Esophagus squamous epithelium (tissue), 5 donors: ENCODE data around the gene APOBEC2. TPM values are rescaled to one million over a fixed set of nuclear protein-coding genes. Genes with fewer than 3 reads are reported as not detected.

Experiments
- DNase-seq: peaks from one replicate; lab custom pipeline; 2025; lab: John Stamatoyannopoulos, UW
- H3K27ac ChIP-seq, 4 donors: fragments of 200-600 bp; sonication (generic); one replicate each; pipeline ENCODE4 v1.5.1; 2016 to 2019; ENCODE audit warnings: mild to moderate bottlenecking in 1 of 4
- H3K27me3 ChIP-seq, 4 donors: fragments of 200-600 bp; sonication (generic); 1 replicate in 3 of 4; 2 replicates in 1 of 4; pipeline versions ENCODE4 v1.5.1 to v1.6.0; 2017 to 2021; ENCODE audit warnings: antibody characterized with exemption in 1 of 4
- H3K36me3 ChIP-seq, 3 donors: fragments of 200-600 bp; sonication (generic); one replicate each; pipeline ENCODE4 v1.5.1; 2016 to 2019
- H3K4me1 ChIP-seq, 3 donors: fragments of 200-600 bp; sonication (generic); one replicate each; pipeline ENCODE4 v1.5.1; 2017 to 2019
- H3K4me3 ChIP-seq, 4 donors: fragments of 200-600 bp; sonication (generic); 1 replicate in 3 of 4; 2 replicates in 1 of 4; pipeline ENCODE4 v1.5.1; 2016 to 2019; ENCODE audit warnings: mild to moderate bottlenecking in 2 of 4, moderate library complexity in 1 of 4
- H3K9me3 ChIP-seq, 3 donors: fragments of 200-600 bp; sonication (generic); one replicate each; pipeline ENCODE4 v1.5.1; 2016 to 2019
- CTCF ChIP-seq, 6 experiments: fragments of 450-650 bp in 4 of 6; fragments of 200-600 bp in 2 of 6; sonication (generic) in 2 of 6; IDR thresholded peaks; one replicate each; pipeline ENCODE4 v1.5.1; 2016 to 2019; ENCODE audit warnings: antibody characterized with exemption in 6 of 6, mild to moderate bottlenecking in 4 of 6, moderate library complexity in 4 of 6
- POLR2A ChIP-seq, 4 donors: fragments of 450-650 bp; IDR thresholded peaks; one replicate each; pipeline ENCODE4 v1.6.1; 2017; ENCODE audit warnings: antibody characterized with exemption in 4 of 4, mild to moderate bottlenecking in 4 of 4, moderate library complexity in 3 of 4
- WGBS, 2 donors: methylation state at CpG; one replicate each; pipeline ENCODE4 v1.1.5; 2018; 5-methylcytosine and 5-hydroxymethylcytosine counted together
- intact Hi-C: fragments of 100-400 bp; cut with DNase I; formaldehyde crosslinking; loops from one replicate; pipeline ENCODE4 v1.15.0; 2022
- total RNA-seq, 4 donors: library from RNA; depleted of rRNA; stranded (reverse); fragments of >200 nt; gene quantifications; one replicate each; pipeline ENCODE4 v1.1.0, GENCODE V29; 2016
- donor health status: DM: yes; HTN: yes; CAD: no.

The APOBEC2 gene
- total RNA-seq, 4 donors from 2014 or later: 2.2 TPM; not detected in 3

DNA sequence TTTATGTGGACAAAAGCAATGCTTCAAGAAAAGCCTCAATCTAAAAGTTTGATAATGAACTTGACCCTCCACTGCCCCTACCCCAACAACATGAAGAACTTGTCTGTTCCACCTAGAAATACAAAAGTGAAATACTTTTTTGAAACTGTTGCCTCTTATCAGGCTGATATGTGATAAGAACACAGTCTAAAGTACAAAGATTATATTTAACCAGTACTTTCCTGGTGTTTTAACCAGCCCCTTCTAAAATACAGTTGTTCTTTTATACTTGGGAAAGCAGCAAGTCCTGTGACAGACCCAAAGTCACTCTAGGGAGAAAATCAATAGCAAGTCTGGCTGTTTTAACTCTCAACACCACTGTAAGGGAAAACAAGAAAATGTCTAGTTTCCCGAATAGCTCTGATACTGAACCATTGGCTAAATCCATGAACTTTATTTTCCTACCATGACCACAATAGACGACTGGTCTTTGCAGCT is 12.6 kb downstream of the APOBEC2 start:
- WGBS, 2 donors: 90 to 92% methylated on average over 2 of the region's 2 CpGs
- intact Hi-C loops: no loop called here
- Histone ChIP-seq H3K9me3 (no peaks in the 10 kb centered on the region), H3K4me1 (peaks cover 2 to 14% (median 4%) of the 10 kb centered on the region in 3 donors), H3K27me3 (no peaks in the 10 kb centered on the region), H3K36me3 (peaks cover 0 to 78% (median 3%) of the 10 kb centered on the region in 3 donors), H3K4me3 (no peak overlapping the region), H3K27ac (no peak overlapping the region)
- no peak for TF ChIP-seq POLR2A (IDR thresholded peaks at IDR 0.05)
- no peak for TF ChIP-seq CTCF (IDR thresholded peaks at IDR 0.05)
- no peak for DNase-seq

DNA sequence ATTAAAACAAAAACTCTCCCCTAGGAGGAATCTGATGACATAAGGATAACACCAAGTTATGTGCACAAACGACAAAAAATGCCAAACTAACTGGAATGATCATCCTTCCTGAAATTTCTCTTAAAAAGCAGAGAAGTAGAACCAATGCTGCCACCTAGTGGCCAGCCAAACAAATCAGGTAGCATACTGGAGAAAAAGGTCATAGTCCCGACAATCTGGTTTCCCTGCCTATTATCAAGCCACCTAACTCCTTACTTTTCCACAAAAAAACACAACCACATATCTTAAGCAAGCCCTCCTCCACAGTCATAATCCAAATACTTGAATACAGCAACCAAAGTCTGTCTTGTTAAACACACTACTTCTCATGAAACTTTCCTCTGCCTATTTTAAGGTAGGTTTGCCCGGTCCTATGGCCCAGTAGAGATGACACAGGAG is 13.9 kb downstream of the APOBEC2 start:
- DNase-seq: no peak
- H3K4me1 ChIP-seq: peaks cover 4 to 11% (median 8%) of the 10 kb centered on the region in 3 donors
- no peak overlapping the region for H3K4me3 ChIP-seq
- TF ChIP-seq POLR2A (IDR thresholded peaks at IDR 0.05) (no peak), CTCF (IDR thresholded peaks at IDR 0.05) (peak; percentile 75 to 85 (median 78))
- WGBS, 2 donors: 25 to 29% methylated on average over 3 of the region's 3 CpGs
- intact Hi-C loops: no loop called here
- H3K36me3 ChIP-seq: peaks cover 0 to 71% (median 0%) of the 10 kb centered on the region in 3 donors
- no peak overlapping the region for H3K27ac ChIP-seq
- no peaks in the 10 kb centered on the region for H3K9me3 ChIP-seq
- H3K27me3 ChIP-seq: no peaks in the 10 kb centered on the region

DNA sequence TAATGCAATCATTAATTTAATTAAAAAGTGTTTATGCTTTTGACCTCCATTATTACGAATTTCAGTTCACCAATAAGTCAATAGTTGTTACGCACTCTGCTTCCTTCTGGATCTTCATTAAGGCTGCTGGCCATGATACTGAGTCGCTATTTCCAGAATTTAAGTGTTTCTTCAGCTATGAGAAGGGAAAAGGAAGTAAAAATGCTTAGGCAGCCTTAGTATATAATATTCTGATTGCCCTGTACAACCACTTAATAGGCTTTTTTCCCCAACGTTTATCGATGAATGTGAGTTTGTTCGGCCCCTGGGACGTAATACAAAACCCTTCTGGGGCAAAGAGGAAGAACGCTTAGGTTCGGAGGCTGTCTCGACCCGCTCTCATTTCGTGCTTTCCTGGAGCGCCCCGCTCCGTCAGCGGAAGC is 18.5 kb downstream of the APOBEC2 start:
- Histone ChIP-seq H3K27me3 (no peaks in the 10 kb centered on the region), H3K36me3 (peaks cover 0 to 33% (median 0%) of the 10 kb centered on the region in 3 donors), H3K9me3 (no peaks in the 10 kb centered on the region), H3K27ac (peak overlapping the region; percentile 99), H3K4me3 (peak overlapping the region; percentile 89 to 91 (median 89)), H3K4me1 (peaks cover 9 to 38% (median 15%) of the 10 kb centered on the region in 3 donors)
- 0 to 3% methylated on average over 7 to 11 of the region's 16 CpGs for WGBS, 2 donors
- TF ChIP-seq CTCF (IDR thresholded peaks at IDR 0.05): no peak
- no peak for DNase-seq
- intact Hi-C loops: no loop called here

GRCh38 chr6:41071923-41072835 is 19.2 kb downstream of the APOBEC2 start, which contains the start of gene OARD1:
Gene OARD1, minus strand, starts transcription at chr6:41072356. Its CDS starts 722 bp downstream, at chr6:41071634.
- peak within 1 kb of the TSS; percentile 99 for H3K27ac ChIP-seq
- WGBS, 2 donors: 0% methylated on average over 1 of the region's 63 CpGs; no CpG with 5 or more reads in 1 of the 2 donors
- H3K9me3 ChIP-seq: no peaks in the 10 kb centered on the region
- intact Hi-C loops: no loop called here
- H3K4me3 ChIP-seq: peak within 1 kb of the TSS; percentile 89 to 91 (median 89)
- peak; percentile 99 for DNase-seq
- no peaks in the 10 kb centered on the region for H3K27me3 ChIP-seq
- H3K4me1 ChIP-seq: peaks cover 9 to 45% (median 15%) of the 10 kb centered on the region in 3 donors
- TF ChIP-seq POLR2A (IDR thresholded peaks at IDR 0.05): peak in 2 of 4 donors; percentile 73 to 79
- TF ChIP-seq CTCF (IDR thresholded peaks at IDR 0.05): peak in 4 of 6 experiments; percentile 24 to 38 (median 34)
- H3K36me3 ChIP-seq: peaks cover 0 to 33% (median 0%) of the 10 kb centered on the region in 3 donors

DNA sequence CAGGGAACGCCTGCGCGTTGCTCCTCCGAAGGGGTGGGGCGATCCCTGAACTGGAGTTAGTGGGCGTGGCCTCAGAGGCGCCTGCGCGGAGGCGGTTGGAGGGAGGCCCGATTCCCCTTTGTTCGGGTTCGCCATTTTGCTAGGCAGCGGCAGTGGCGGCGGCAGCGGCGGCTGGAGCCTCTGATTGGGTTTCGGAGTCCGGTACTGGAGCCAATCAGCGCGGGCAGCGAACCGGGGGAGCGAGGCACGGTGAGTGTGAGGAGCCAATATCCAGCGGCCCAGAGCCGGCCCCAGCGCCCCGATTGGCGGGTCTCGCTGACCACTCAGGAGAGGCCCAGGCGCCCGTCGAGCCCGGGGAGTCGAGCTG is 19.8 kb downstream of the APOBEC2 start, which contains the start of gene NFYA:
TSS of gene NFYA (plus strand) at position 139 of the 367 bp plus-strand sequence. CDS start 6,116 bp downstream, outside the sequence.
- TF ChIP-seq POLR2A (IDR thresholded peaks at IDR 0.05) (no peak), CTCF (IDR thresholded peaks at IDR 0.05) (no peak)
- Histone ChIP-seq H3K9me3 (no peaks in the 10 kb centered on the region), H3K27ac (peak within 1 kb of the TSS; percentile 99), H3K27me3 (no peaks in the 10 kb centered on the region), H3K4me3 (peak within 1 kb of the TSS; percentile 89 to 91 (median 89)), H3K36me3 (peaks cover 0 to 29% (median 0%) of the 10 kb centered on the region in 3 donors), H3K4me1 (peaks cover 9 to 51% (median 15%) of the 10 kb centered on the region in 3 donors)
- intact Hi-C loops: no loop called here
- 0% methylated on average over 7 of the region's 37 CpGs; no CpG with 5 or more reads in 1 of the 2 donors for WGBS, 2 donors
- peak; percentile 100 for DNase-seq
